ENCODE results near the gene CAPN15.
A peak's percentile ranks its signal among the peaks of the same experiment; 100 is the strongest.
"Not testable (repeated sequence)": the region's sequence is repeated elsewhere in the genome, so short reads cannot be mapped to it uniquely, and the experiment has no call there.

CAPN15 gene

DNA sequence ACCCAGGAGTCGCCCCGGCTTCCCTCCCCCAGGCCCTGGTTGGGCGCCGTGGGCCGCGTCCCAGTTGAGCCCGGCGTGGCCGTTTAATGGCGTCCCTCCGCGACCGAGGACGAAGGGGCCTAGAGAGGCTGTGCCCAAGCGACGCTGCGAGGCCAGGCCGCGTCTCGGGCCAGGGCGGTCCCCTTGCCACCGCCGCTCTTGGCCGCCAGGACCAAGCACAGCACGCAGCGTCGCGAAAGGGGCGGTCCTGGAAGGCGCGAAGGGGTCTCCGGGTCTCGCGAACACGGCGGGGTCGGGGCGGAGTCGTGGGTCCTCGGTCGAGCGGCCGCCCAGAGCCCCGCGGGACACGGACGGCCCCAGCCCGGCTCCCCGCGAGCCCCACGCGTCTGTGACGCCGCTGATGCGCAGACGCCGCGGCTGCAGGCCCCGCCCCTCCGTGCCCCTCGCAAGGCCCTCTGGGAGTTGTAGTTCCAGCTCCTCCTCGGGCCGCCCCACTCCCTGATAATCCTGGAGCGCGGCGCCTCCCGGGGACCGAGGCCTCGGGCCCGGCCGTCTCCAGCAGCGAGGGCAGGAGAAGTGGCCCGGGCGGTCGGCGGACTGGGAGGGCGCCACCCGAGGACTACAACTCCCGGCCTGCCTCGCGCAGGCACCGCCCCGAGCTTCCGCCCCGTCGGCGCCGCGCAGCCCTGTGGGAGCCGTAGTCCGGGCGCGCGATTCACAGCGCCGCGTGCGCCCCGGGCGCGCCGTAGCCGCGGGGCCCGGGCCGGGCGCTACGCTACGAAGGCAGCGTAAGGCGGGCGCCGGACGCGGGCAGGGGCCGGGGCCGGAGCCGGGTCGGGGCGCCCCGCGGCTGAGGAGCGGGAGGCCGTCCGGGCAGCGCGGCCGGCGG lies at the start of gene CAPN15:
TSS of gene CAPN15 (plus strand) at position 698 of the 889 bp plus-strand sequence. CDS start 19,127 bp downstream, outside the sequence.
- DNase-seq, result peak; percentile 86

DNA sequence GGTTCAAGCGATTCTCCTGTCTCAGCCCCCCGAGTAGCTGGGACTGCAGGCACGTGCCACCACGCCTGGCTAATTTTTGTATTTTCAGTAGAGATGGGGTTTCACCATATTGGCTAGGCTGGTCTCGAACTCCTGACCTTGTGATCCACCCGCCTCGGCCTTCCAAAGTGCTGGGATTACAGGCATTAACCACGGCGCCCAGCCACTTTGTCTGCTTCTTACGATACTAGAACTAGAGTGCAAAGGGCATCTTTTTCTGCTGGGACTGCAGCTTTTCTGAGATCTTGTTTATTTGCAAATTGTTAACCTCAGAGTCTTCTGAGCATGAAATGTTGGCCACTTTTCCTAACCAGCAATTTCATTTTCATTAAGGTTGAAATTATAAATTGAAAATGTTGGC lies 49.2 kb upstream of the CAPN15 start:
- DNase-seq, result not testable (repeated sequence)

DNA sequence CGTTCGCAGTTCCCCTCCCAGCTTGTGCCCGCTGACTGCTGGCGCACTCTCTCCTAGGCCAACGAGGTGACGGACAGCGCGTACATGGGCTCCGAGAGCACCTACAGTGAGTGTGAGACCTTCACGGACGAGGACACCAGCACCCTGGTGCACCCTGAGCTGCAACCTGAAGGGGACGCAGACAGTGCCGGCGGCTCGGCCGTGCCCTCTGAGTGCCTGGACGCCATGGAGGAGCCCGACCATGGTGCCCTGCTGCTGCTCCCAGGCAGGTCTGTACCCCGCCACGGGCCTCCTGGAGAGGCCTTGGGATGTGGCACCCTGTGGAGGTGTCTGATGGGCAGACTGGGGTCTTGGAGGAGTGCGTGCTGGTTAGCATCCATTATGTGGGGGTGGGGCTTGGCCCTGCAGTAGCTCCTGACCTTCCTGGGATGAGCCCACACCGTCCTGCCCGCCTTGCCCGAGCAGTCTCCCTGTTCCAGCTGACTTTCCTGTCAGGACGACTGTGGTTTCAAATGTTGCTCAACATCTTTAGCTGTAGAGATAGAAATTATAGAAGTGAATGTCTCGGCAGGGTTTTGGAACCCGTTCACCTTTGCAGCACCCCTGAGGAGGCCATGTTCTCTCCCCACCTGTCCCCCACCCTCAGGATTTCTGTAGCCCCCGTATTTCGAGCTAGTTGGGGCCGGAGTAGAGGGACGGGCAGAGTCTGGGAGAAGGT lies 44.9 kb upstream of the CAPN15 start:
- no peak for DNase-seq

DNA sequence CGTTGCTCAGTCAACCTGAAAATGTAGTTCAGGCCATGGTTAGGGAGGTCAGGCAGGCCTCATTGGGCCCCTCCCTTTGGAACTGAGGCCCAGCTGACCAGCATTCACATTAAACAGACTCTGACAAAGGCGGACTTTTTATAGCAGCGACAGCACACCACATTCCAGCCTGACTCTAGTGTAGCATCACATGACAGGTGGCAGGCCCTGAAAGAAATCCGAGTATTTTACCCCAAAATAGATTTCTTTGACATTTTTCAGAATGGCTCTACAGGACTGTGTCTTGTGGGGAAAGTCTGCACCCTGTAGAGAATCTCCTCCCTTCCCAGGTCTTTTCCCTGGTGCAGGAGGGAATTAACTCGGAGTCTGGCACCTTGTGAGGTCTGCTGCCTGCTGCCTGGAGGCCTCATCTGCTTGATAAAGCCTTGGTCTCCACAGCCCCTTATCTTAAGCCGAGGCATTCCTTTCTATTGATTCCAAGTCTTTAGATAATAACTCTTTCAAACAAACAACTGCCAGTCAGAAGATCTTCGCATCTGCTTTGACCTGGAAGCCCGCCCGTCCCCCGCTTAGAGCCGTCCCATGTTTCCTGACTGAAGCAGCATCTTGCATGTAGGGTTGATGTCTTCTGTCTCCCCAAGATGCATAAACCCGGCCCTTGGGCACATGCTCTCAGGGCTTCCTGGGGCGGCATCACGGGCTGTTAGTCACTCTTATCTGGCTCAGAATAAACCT lies 44.0 kb upstream of the CAPN15 start:
- no peak for DNase-seq

DNA sequence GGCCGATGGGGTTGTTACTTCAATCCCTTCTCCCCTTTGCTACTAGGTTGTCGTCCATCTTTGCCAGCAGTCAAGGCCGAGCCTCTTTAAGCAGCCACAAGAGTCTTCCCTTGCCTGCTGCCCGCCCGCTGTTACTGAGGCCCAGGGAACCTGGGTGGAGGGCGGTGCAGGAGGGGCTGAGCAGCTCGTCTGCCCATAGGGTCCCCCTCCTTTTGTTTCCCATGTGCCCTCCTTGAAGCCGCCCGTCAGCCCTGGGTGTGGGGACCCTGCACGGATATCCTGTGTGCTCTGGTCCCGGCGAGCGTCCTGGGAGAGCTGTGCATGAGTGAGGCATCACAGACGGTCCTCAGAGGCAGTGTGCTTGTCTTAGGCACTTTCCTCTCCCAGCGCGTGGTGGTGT lies 37.9 kb upstream of the CAPN15 start:
- no peak for DNase-seq

DNA sequence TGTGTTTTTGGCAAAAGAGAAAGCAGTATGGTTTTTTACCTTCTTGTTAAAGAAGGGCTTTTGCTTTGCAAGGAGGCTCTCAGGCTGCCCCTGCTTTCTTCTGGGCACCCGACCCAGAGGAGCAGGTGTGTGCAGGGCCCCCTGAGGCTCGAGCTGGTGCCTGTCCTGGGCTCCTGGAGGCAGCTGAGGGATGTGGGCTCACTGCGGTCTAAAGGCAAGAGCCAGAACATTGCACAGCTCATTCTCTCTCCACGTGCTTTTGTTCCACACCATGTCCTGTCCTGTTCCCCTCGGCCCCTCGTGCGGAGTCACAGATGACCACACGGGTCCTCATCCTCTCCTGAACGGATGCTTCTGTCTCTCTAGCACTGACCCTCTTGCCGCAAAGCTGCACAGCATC lies 36.7 kb upstream of the CAPN15 start:
- no peak for DNase-seq

DNA sequence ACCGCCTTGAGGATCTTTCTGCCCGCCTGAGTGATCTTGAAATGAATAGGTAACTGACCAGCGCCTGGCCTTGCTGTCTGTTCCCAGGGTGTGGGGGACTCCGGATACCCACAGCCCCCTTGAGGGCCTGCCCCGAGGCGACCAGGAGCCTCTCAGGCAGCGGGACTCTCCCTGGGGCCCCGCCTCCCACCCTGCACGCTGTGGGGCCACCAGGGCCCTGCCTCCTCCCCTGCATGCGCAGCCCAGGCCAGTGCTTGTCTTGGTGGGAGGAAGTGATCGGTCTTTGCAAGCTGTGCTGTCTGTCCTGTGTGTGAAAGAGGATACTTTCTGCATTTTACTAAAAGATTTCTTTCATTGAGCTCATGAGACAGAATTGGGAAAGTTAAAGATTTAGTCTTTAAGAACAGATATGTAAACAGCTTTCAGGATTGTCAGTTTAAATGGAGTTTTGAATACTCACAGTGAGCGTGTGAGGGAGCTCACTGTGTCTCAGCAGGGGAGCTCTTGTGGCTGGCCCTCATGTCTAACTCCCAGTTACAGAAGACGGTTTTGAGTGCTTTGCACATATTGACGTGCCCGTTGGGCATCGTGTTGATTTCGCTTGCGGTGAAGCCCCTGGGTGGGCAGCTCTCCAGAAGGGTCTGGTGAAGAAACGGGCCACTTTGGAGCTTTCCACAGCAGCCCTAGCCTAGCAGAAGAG lies 36.1 kb upstream of the CAPN15 start:
- peak; percentile 60 for DNase-seq

DNA sequence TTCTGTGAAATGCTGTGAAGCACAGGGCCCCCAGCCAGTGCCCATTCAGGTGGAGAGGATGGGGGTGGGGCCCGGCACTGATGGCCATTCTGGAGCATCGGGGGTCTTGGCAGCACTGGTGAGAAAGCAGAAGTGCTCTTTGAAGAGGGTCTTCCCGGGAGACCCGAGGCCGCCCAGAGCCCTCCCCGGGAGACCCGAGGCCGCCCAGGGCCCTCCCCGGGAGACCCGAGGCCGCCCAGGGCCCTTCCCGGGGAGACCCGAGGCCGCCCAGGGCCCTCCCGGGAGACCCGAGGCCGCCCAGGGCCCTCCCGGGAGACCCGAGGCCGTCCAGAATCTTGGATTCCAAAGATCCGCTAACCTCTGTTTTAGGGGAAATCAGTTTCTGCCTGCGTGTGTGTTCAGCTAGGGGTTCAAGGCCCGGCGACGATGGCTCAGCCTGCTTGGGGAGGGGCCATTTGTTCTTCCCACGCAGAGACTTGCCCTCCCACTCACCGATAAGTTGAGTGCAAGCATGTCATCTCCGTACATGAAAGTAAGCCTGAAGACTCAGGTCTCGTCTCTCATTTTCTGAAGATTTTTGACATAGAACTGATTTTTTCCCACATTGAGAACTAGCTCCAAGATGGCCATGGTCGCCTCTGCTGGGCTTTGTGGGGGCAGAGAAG lies 35.2 kb upstream of the CAPN15 start:
- DNase-seq, result no peak

DNA sequence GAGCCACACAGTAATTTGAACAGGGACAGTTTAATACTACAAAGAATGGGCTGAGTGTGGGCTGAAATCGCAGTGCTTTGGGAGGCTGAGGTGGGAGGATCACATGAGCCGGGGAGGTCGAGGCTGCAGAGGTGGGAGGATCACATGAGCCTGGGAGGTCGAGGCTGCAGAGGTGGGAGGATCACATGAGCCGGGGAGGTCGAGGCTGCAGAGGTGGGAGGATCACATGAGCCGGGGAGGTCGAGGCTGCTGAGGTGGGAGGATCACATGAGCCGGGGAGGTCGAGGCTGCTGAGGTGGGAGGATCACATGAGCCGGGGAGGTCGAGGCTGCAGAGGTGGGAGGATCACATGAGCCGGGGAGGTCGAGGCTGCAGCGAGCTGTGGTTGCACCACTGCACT lies 32.8 kb upstream of the CAPN15 start:
- not testable (repeated sequence) for DNase-seq

DNA sequence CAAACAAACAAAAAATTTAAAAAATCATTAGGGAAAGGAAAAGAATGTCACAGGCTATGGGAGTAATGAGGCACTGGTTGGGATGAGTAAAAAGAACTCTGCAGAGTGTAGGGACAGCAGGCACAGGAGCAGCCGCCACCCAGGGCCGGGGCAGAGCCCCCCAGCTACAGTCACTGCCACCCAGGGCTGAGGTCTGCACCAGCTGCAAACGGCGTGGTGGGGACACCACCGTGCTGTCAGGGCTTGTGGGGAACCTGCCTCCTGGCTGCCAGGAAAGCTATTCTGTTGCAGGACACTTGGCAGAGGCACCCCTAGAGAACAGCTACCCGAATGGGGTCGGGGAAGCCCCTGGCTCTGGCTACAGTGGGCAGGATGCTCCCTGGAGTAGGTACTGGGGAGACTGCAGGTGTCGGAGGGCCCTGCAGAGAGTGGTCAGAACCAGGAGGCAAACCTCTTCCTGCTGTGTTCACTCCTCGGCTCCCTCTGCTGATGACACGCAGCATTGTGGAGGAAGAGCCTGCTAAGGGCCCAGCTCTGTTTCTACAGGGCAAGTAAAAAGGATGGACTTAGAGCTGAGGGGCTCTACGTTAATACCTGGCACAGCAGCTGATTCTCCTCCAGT lies 32.3 kb upstream of the CAPN15 start:
- DNase-seq, result peak; percentile 4

DNA sequence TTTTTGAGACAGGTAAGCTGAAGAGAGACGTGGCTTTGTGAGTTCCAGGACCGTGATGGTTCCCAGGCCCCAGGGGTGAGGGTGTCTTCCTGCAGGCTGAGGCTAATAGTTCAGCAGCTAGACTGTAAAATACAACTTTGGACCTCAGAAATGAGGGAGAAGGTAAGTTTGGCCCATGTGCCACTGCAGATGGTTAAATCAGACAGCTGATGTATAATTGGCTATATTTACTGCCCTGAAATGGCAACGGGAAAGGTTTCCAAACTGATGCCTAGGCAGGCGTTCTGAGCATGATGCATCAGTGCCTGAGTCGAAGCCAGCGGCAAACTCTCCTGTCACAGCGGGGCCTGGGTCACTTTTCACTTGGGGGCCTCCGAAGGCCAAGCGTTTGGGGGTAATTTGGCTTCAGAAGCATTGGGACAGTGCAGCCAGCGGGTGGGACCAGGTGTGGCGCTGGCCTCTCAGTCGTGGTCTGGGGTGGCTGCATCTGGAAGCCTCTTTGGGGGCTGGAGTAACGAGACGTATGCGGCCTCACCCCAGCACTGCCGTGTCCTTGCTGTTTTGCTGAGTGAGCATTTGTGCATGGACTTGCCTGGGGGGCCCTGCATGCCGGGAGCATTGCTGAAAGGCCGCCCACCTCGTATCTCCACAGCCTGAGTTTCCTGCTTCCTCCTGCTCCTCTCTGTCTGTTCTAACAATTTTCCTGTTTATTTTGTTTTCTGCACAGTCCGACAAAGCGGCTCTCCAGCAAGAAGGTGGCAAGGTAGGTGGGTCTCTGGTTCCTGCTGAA lies 31.2 kb upstream of the CAPN15 start:
- DNase-seq, result no peak

DNA sequence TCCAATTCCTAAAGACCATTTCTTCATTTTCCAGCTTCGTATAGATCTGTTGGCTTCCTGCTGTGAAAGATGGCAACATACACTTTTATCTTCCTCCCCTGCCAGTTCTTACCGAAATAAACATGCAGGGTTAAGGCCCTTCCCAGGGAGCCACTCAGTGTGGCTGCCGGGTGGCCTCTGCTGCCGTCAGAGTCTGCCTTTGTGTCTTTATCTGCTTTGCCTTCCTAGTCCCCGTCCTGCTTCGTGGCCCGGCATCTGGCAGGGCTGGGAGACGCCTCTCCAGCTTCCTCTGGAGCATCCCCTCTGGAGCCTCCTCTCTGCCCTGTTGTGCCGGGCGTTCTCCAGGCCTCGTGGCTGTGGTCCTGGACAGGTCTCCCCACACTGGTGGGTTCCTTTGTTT lies 30.3 kb upstream of the CAPN15 start:
- no peak for DNase-seq

DNA sequence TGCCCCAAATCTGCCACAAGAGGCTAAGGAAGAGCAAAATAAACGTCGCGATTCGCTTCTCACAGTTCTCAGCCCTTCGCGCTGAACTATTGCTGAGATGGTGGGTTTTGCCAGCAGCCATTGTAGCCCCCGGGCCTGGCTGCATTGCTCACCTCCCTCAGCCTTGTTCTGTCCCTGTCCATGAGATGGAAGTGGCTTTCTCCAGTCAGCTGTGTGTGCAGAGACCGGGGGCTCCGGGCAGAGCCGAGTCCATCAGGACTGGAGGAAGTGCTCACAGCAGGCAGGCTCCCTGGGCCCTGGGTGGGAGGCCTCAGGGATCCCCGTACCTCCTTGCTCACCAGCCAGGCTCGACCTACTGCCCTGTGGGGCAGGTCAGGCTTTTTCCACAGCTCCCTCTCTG lies 27.6 kb upstream of the CAPN15 start:
- no peak for DNase-seq

DNA sequence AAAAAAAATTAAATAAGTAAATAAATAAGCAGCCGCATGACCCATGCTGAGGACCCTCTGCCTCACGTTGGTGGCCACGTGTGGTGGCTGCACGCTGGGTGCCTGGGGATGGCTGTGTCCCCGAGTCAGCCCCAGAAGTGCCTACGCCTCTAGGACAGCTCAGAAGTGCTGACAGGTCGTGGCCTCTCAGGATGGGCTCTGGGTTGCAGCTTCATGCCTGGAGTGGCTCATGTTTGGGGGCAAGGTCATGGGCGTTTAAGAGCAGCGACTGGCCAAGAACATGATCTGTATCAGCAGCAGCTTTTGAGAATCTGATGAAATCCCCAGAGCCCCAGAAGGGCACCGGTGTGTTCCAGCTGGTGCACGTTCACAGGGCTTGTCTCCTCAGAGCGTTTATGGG lies 26.8 kb upstream of the CAPN15 start:
- DNase-seq, result no peak

DNA sequence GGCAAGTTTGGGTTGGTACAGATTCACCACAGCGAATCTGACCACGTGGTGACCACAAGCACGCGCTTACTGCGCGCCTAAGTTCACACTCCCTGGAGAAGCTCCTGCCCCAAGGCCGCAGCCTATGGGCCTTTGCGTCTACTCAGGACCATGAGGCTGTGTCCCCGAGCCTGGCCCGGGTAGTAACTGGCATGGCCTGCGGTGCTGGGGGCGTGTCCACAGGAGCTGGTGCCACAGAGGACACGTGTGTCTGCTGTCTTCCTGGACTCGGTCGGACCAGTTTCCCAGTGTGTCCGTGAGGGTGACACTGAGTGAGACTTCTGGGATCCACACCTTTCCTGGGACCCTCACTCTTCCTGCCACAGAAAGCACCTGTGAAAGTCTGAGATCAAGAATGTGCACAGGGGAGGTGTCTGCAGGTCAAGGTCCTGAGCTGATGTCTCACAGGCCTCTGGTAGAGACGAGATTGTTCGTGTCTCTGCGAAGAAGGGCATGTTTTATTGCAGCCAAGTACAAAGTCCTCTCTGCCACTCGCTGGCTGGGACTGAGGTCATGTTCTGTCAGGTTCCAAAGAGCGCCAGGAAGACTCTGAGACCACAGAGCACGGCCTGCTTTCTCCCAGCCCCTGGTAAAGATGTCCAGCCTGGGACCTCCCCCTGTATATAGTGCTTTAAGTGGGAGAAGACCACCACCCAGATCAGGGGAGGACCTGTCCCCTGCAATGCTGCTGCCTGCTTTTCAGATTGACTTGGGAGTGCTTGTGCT lies 25.2 kb upstream of the CAPN15 start:
- no peak for DNase-seq

DNA sequence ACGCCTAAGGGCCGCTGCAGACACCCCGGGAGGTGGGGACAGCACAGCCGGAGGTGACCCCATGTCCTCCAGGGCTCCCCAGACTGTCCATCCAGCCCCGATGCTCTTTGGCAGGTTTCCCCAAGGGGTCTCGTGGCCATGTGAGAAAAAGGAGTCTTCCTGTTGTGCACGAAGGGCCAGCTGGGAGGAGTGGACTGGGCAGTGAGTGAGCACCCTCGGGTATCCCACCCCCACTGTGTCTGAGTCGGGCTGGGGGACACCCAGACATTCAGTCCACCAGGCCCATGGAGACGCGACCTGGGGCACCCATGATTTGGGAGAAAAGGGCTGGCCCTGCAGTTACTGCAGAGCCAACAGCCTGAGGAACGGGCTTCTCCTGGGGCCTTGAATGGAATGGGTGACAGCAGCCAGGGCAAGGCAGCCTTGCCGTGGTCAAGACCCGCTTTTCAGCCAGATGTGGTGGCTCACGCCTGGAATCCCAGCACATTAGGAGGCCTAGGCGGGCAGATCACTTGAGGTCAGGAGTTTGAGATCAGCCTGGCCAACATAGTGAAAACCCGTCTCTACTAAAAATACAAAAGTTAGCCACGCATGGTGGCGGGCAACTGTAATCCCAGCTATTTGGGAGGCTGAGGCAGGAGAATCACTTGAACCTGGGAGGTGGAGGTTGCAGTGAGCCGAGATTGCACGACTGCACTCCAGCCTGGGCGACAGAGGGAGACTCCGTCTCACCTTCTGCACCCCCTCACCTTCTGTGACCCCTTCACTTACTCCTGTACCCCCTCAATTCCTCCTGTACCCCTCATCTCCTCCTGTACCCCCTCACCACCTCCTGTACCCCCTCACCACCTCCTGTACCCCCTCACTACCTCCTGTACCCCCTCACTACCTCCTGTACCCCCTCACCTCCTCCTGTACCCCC lies 24.1 kb upstream of the CAPN15 start:
- no peak for DNase-seq

DNA sequence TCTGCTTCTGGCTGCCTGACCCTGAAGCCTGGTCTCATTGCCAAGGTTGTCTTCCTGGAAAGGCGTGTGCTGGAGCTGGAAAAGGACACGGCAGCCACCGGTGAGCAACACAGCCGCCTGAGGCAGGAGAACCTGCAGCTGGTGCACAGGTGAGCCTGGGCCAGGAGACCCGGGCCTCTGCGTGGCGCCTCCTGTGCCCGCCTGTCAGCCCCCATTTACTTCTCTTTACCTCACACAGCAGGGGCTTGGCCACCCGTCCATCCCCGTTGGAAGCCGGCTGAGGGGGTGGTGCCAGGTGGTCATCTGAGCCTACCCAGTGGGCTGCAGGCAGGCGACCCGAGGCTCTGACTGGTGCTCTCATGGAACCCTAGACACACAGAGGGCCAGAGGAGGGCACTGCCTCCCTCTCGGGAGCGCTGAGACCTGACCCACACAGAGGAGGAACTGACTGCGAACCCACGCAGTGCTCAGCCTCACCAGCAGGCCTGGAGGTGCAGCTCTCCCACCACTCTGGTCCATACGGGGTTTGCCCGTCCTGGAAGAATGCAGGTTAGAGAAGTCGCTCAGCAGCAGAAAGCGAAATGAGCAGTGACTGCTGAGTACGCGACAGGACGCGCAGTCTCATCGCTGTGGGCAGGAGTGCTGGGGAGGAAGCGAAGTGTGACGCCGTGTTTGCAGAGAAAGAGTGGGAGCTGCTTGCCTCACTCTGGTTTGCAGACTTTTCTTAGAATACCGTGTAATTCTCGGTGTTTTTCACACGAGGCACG lies 21.9 kb upstream of the CAPN15 start:
- DNase-seq, result no peak

DNA sequence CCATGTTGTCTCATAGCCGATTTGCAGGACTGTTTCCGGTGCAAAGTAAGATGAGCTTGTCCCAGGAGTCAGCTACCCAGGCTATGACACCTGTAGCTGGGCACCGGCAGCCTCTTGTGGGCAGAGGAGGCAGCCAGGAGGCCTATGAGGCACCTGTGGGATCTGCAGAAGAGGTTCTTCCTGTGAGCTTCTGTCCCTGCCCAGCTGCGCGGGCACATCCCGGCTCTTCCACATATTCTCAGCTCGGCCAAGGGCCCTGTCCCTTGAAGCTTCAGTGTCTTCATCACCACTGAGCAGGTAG lies 21.3 kb upstream of the CAPN15 start:
- DNase-seq, result no peak

All from NCI-H510A treated with DMSO at 0.1 percent for 48 hours (cell line).